Middle frontal gyrus (tissue), 1 donor: ENCODE measurements around the gene MAP1LC3B.
"Not testable (repeated sequence)": the region's sequence is repeated elsewhere in the genome, so short reads cannot be mapped to it uniquely, and the experiment has no call there.

Experiments used
- DNase-seq: peaks from one replicate; pipeline ENCODE4 v3.0.0-alpha.2; 2015; ENCODE audit warnings: low spot score; ENCODE audit errors: extremely low spot score

The MAP1LC3B gene

GRCh38 chr16:87360862-87361610 is 31.1 kb upstream of the MAP1LC3B start:
- no peak for DNase-seq

GRCh38 chr16:87361916-87362619 is 30.1 kb upstream of the MAP1LC3B start:
- DNase-seq = no peak

- not testable (repeated sequence) for DNase-seq
Observed at GRCh38 chr16:87362828-87363559, 29.1 kb upstream of the MAP1LC3B start.

- DNase-seq = no peak
Observed at GRCh38 chr16:87363771-87364455, 28.2 kb upstream of the MAP1LC3B start.

GRCh38 chr16:87365021-87365713 is 27.0 kb upstream of the MAP1LC3B start:
- DNase-seq = no peak

- DNase-seq = no peak
Observed at GRCh38 chr16:87366288-87366687, 25.8 kb upstream of the MAP1LC3B start.

- no peak for DNase-seq
Observed at GRCh38 chr16:87366930-87367329, 25.2 kb upstream of the MAP1LC3B start.

- DNase-seq = no peak
Observed at GRCh38 chr16:87367529-87367928, 24.6 kb upstream of the MAP1LC3B start.

- no peak for DNase-seq
Observed at GRCh38 chr16:87368029-87368770, 23.9 kb upstream of the MAP1LC3B start.

- DNase-seq = no peak
Observed at GRCh38 chr16:87369117-87369765, 22.9 kb upstream of the MAP1LC3B start.

- no peak for DNase-seq
Observed at GRCh38 chr16:87369796-87370719, 22.1 kb upstream of the MAP1LC3B start.

- DNase-seq = no peak
Observed at GRCh38 chr16:87371261-87371866, 20.8 kb upstream of the MAP1LC3B start.

GRCh38 chr16:87372305-87372704 is 19.8 kb upstream of the MAP1LC3B start:
- DNase-seq = no peak

- no peak for DNase-seq
Observed at GRCh38 chr16:87374313-87374712, 17.8 kb upstream of the MAP1LC3B start.

GRCh38 chr16:87375426-87376135 is 16.6 kb upstream of the MAP1LC3B start:
- no peak for DNase-seq

- DNase-seq = no peak
Observed at GRCh38 chr16:87376660-87377059, 15.5 kb upstream of the MAP1LC3B start.

- not testable (repeated sequence) for DNase-seq
Observed at GRCh38 chr16:87379312-87379752, 12.8 kb upstream of the MAP1LC3B start.

GRCh38 chr16:87380403-87380802 is 11.7 kb upstream of the MAP1LC3B start:
- DNase-seq = no peak
